A549 treated with RU486 at 1 μM for 4 hours (cell line): ENCODE measurements around the gene SLC16A1. TPM values are rescaled to one million over a fixed set of nuclear protein-coding genes. Genes with fewer than 3 reads are reported as not detected.

Source experiments
- total RNA-seq: library from RNA; stranded (reverse); fragments of 200-300 nt; extraction: Qiagen RNA extraction; gene quantifications from 5 replicates; pipeline ENCODE4 v1.2.3, GENCODE V29; 2022; ENCODE audit warnings: low read depth

Gene SLC16A1, protein sequence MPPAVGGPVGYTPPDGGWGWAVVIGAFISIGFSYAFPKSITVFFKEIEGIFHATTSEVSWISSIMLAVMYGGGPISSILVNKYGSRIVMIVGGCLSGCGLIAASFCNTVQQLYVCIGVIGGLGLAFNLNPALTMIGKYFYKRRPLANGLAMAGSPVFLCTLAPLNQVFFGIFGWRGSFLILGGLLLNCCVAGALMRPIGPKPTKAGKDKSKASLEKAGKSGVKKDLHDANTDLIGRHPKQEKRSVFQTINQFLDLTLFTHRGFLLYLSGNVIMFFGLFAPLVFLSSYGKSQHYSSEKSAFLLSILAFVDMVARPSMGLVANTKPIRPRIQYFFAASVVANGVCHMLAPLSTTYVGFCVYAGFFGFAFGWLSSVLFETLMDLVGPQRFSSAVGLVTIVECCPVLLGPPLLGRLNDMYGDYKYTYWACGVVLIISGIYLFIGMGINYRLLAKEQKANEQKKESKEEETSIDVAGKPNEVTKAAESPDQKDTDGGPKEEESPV
- total RNA-seq = 36.8 to 56.6 TPM (median 50.5 TPM) in 5 replicates

GRCh38 chr1:112955773-112956543 lies at the start of gene SLC16A1:
SLC16A1 (minus strand) TSS chr1:112956196; CDS start chr1:112929308, 26,888 bp downstream.

Other genes with a start within 250 kb of the SLC16A1 start
- gene RHOC, start 249.1 kb downstream of the SLC16A1 start, total RNA-seq = 355 to 395 TPM (median 361 TPM) in 5 replicates
- 0.78 to 1.7 TPM (median 1.3 TPM) in 5 replicates for gene PPM1J, start 240.9 kb downstream of the SLC16A1 start, total RNA-seq
- gene LRIG2, start 117.0 kb upstream of the SLC16A1 start, total RNA-seq = 3.0 to 5.0 TPM (median 3.6 TPM) in 5 replicates